K562 (cell line): Measurements from ENCODE around the gene HELZ2. TPM values are rescaled to one million over a fixed set of nuclear protein-coding genes. Genes with fewer than 3 reads are reported as not detected.
"Not testable (repeated sequence)": the region's sequence is repeated elsewhere in the genome, so short reads cannot be mapped to it uniquely, and the experiment has no call there.

Experiments
- ATAC-seq: fragments of 200-7000 bp; cut with Tn5 transposase; 3 replicates; pipeline ENCODE4 v1.9.1; 2020; ENCODE audit warnings: moderate library complexity
- BruUV-seq: library from RNA; stranded (reverse); fragments of 400-500 nt; replicated peaks from 2 replicates; lab custom pipeline; 2021; lab: Mats Ljungman, UMichigan
- CTCF ChIA-PET: fragments of 300-600 bp; formaldehyde crosslinking; extraction: SDS; loops from one replicate; lab custom pipeline; 2021; ENCODE audit warnings: low intra/inter-chr PET ratio; lab: Yijun Ruan, JAX
- POLR2A ChIA-PET: fragments of 300-600, 350-650 bp; sonication (Branson Sonifier 250); formaldehyde crosslinking; extraction: SDS; loops from one replicate; lab custom pipeline; 2021; ENCODE audit warnings: antibody characterized with exemption, inconsistent platforms; lab: Yijun Ruan, JAX
- DNase-seq, 4 experiments: peaks; one replicate each; pipeline versions ENCODE4 v3.0.0 to v3.0.0-alpha.2; 2011 to 2018; ENCODE audit warnings: low spot score in 3 of 4, mixed read lengths in 3 of 4; ENCODE audit errors: extremely low read depth in 1 of 4
- FAIRE-seq: peaks from 2 replicates; lab custom pipeline; 2011; peaks lifted over from hg19 to GRCh38; lab: Jason Lieb, UNC
- H2AFZ ChIP-seq: 2 replicates; pipeline ENCODE4 v1.6.0; 2011; ENCODE audit warnings: low read depth, low read length, control low read depth, inconsistent platforms
- H3K27ac ChIP-seq: fragments of 200-600 bp; 3 replicates; pipeline ENCODE4 v1.8.0; 2011; ENCODE audit warnings: low read depth, mild to moderate bottlenecking, control low read depth, inconsistent platforms, low read length, moderate library complexity, mixed read lengths; ENCODE audit errors: extremely low read depth
- H3K27me3 ChIP-seq, 2 experiments: fragments of 300-600 bp in 1 of 2; 2 replicates in 1 of 2; 3 replicates in 1 of 2; pipeline versions ENCODE4 v1.6.0 to v1.8.0; 2011; ENCODE audit warnings: inconsistent platforms in 2 of 2, low read length in 2 of 2, mild to moderate bottlenecking in 1 of 2, mixed read lengths in 1 of 2, moderate library complexity in 1 of 2; ENCODE audit not compliant: control insufficient read depth in 2 of 2, insufficient read depth in 2 of 2
- H3K36me3 ChIP-seq: fragments of 300-600 bp; 3 replicates; pipeline ENCODE4 v1.8.0; 2011; ENCODE audit warnings: mild to moderate bottlenecking, low read length, inconsistent platforms; ENCODE audit not compliant: control insufficient read depth, insufficient read depth
- H3K4me1 ChIP-seq, 2 experiments: fragments of 200-600 bp in 1 of 2; replicated peaks in 1 of 2; 2 replicates in 1 of 2; 3 replicates in 1 of 2; pipeline versions ENCODE4 v1.5.1 to v1.8.0; 2011; ENCODE audit warnings: inconsistent platforms in 2 of 2, low read length in 2 of 2, mild to moderate bottlenecking in 1 of 2, mixed read lengths in 1 of 2, moderate library complexity in 1 of 2; ENCODE audit not compliant: control insufficient read depth in 2 of 2, insufficient read depth in 2 of 2
- H3K4me2 ChIP-seq: 2 replicates; pipeline ENCODE4 v1.6.1; 2011; ENCODE audit warnings: low read length, control low read depth, inconsistent platforms, mixed read lengths; ENCODE audit not compliant: insufficient read depth
- H3K4me3 ChIP-seq: fragments of 200-600 bp; sonication (generic), shearing (Covaris generic); 2 replicates; pipeline ENCODE4 v1.5.1; 2016; ENCODE audit warnings: control low read depth, inconsistent platforms
- H3K79me2 ChIP-seq: fragments of 200-600 bp; 3 replicates; pipeline ENCODE4 v1.8.0; 2011; ENCODE audit warnings: low read length, inconsistent platforms; ENCODE audit not compliant: control insufficient read depth, insufficient read depth
- H3K9ac ChIP-seq, 2 experiments: 2 replicates each; pipeline versions ENCODE4 v1.6.0 to v1.6.1; 2011; ENCODE audit warnings: low read depth in 2 of 2, low read length in 2 of 2, control low read depth in 1 of 2, inconsistent platforms in 1 of 2, mild to moderate bottlenecking in 1 of 2, mixed read lengths in 1 of 2; ENCODE audit not compliant: insufficient read depth in 1 of 2
- H3K9me1 ChIP-seq: one replicate; pipeline ENCODE4 v1.6.0; 2011; ENCODE audit warnings: inconsistent platforms, mild to moderate bottlenecking, low read length, moderate library complexity; ENCODE audit not compliant: control insufficient read depth, insufficient read depth
- H3K9me3 ChIP-seq: replicated peaks from 2 replicates; pipeline ENCODE4 v1.5.1; 2011; ENCODE audit warnings: low read depth, low read length, inconsistent platforms; ENCODE audit not compliant: control insufficient read depth, insufficient read depth
- H4K20me1 ChIP-seq: replicated peaks from 2 replicates; pipeline ENCODE4 v1.6.1; 2011; ENCODE audit warnings: low read length, inconsistent platforms, mixed read lengths; ENCODE audit not compliant: control insufficient read depth, insufficient read depth
- ATF3 ChIP-seq, 2 experiments: fragments of 450-650 bp in 1 of 2; sonication (generic) in 1 of 2; formaldehyde crosslinking in 1 of 2; IDR thresholded peaks in 1 of 2; conservative IDR thresholded peaks in 1 of 2; 2 replicates each; pipeline versions ENCODE4 v1.6.1 to v1.8.1; 2016 to 2023; ENCODE audit warnings: mild to moderate bottlenecking in 2 of 2, moderate library complexity in 2 of 2, inconsistent platforms in 1 of 2, missing genetic modification reagents in 1 of 2
- CTCF ChIP-seq, 3 experiments: IDR thresholded peaks in 2 of 3; conservative IDR thresholded peaks in 1 of 3; 2 replicates each; pipeline ENCODE4 v1.5.1; 2011 to 2012; ENCODE audit warnings: low read length in 3 of 3, mild to moderate bottlenecking in 3 of 3, control low read depth in 2 of 3, improper control_type of control experiment in 1 of 3, inconsistent platforms in 1 of 3, low read depth in 1 of 3, mixed read lengths in 1 of 3, moderate library complexity in 1 of 3; ENCODE audit not compliant: insufficient read depth in 2 of 3
- NFIC ChIP-seq: fragments of 450-650 bp; IDR thresholded peaks from 2 replicates; pipeline ENCODE4 v1.6.1; 2017; ENCODE audit warnings: mild to moderate bottlenecking, inconsistent platforms
- RAD21 ChIP-seq, 2 experiments: fragments of 250-450 bp in 1 of 2; fragments of 450-650 bp in 1 of 2; sonication (Bioruptor Pico) in 1 of 2; formaldehyde crosslinking in 1 of 2; IDR thresholded peaks in 1 of 2; conservative IDR thresholded peaks in 1 of 2; 2 replicates each; pipeline versions ENCODE4 v1.4.0 to v1.8.0; 2020 to 2022; ENCODE audit warnings: mild to moderate bottlenecking in 2 of 2, moderate library complexity in 1 of 2
- REST ChIP-seq, 2 experiments: fragments of 450-650 bp; formaldehyde crosslinking in 1 of 2; IDR thresholded peaks; 2 replicates each; pipeline versions ENCODE4 v1.4.0 to v1.6.1; 2014 to 2020; ENCODE audit warnings: mild to moderate bottlenecking in 2 of 2, borderline replicate concordance in 1 of 2, low read depth in 1 of 2
- WGBS: fragments of 100-300 bp; shearing (Covaris generic); methylation state at CpG from one replicate; pipeline ENCODE4 v1.1.6; 2016; ENCODE audit warnings: low coverage, mixed read lengths; ENCODE audit not compliant: insufficient coverage; ENCODE audit errors: missing lambda C conversion rate; 5-methylcytosine and 5-hydroxymethylcytosine counted together
- in situ Hi-C: fragments of 300-500 bp; cut with MboI; formaldehyde crosslinking; loops from 4 replicates; pipeline ENCODE4 v1.15.0; 2018; ENCODE audit warnings: inconsistent platforms, mixed read lengths
- intact Hi-C: fragments of 100-400 bp; cut with micrococcal nuclease; formaldehyde crosslinking; loops from 2 replicates; pipeline ENCODE4 v1.14.2; 2022
- polyA plus RNA-seq, 8 experiments: library from polyadenylated mRNA; depleted of rRNA in 4 of 8; stranded (reverse) in 5 of 8; unstranded in 3 of 8; fragments of >200 nt; fragmentation: Nextera tagmentation in 2 of 8; fragmentation: Illumina TruSeq in 1 of 8; extraction: Ambion mirVana in 2 of 8; extraction: Trizol in 1 of 8; gene quantifications; 2 replicates each; pipeline versions ENCODE4 v1.2.1 to v1.2.3, GENCODE V29; 2011 to 2014; ENCODE audit warnings: inconsistent platforms in 1 of 8, missing spikeins in 1 of 8
- total RNA-seq, 7 experiments: library from RNA; depleted of rRNA in 6 of 7; stranded (reverse); fragments of >200 nt in 6 of 7; fragmentation: Illumina TruSeq in 2 of 7; extraction: Trizol in 2 of 7; gene quantifications; 2 replicates each; pipeline versions ENCODE4 v1.2.1 to v1.2.3, GENCODE V29; 2011 to 2021; ENCODE audit warnings: low replicate concordance in 1 of 7

The HELZ2 gene
- total and polyA plus RNA-seq, 9 of the 15 experiments (the other 6 are each of a cell fraction or from before 2014, with no cell fraction given): 0.03 to 7.8 (median 2.9) TPM; not detected in 1

DNA sequence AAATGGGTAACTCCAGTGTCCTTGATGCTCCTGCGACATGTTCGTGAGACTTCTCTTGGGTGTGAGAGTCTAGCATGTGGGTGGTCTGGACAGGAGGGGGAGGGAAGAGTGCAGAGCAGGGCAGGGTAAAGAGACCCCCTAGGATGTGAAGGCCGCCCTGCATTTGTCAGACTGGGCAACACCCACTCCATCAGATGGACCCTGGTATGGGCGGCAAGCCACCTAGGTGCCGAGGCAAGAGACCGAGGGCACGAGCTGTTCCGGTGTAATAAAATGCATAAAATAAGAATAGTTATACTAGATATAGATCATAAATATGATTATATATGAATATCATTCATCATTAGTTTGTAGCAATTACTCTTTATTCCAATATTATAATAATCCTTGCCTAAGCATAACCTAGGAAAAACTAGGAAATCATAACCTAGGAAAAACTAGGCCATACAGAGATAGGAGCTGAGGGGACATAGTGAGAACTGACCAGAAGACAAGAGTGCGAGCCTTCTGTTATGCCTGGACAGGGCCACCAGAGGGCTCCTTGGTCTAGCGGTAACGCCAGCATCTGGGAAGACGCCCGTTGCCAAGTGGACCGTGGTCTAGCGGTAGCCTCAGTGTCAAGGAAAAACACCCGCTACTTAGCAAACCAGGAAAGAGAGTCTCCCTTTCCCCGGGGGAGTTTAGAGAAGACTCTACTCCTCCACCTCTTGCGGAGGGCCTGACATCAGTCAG is 40.0 kb upstream of the HELZ2 start:
- H3K27me3 ChIP-seq; in situ Hi-C loops; intact Hi-C loops; H3K9me3 ChIP-seq; FAIRE-seq; H2AFZ ChIP-seq; BruUV-seq; H3K4me1 ChIP-seq; H4K20me1 ChIP-seq; H3K9me1 ChIP-seq; H3K4me2 ChIP-seq; H3K9ac ChIP-seq; H3K4me3 ChIP-seq; DNase-seq; H3K27ac ChIP-seq; H3K79me2 ChIP-seq; TF ChIP-seq REST (CRISPR knock-in tag; IDR thresholded peaks at IDR 0.05; ENCODE audit: low read depth); ATF3 (CRISPR knock-in tag; conservative IDR thresholded peaks at IDR 0.05): not testable (repeated sequence)
- 78% methylated on average over 13 of the region's 18 CpGs for WGBS
- peaks cover 40% of the 10 kb centered on the region; the same call in 2 of the 3 replicates for H3K36me3 ChIP-seq
- 0 out of 3 replicates have a peak, but pooled peaks have one; percentile 36 for ATAC-seq
- ChIA-PET POLR2A (interaction anchor here (0.9 to 1.2 kb wide), 2 partner anchors 16 to 45 kb away, joined by 3 read pairs; no protein-coding TSS in a partner anchor), CTCF (interaction anchor here (0.7 kb wide), 1 partner anchor 44 kb away, joined by 3 read pairs; no protein-coding TSS in a partner anchor)
- TF ChIP-seq NFIC: 0 out of 2 replicates have a peak, but pooled peaks have one; percentile 9
- TF ChIP-seq RAD21 (CRISPR knock-in tag; conservative IDR thresholded peaks at IDR 0.05 in 1 of 2, IDR thresholded peaks at IDR 0.05 in 1 of 2): peak; percentile 35 to 58; a peak in 3 of 4 replicates
- 0 out of 2 replicates have a peak, but pooled peaks have one; percentile 29 for TF ChIP-seq REST (IDR thresholded peaks at IDR 0.05; ENCODE audit: borderline replicate concordance)
- peak; percentile 25; the same call in 1 of the 2 replicates for TF ChIP-seq ATF3 (IDR thresholded peaks at IDR 0.05)
- TF ChIP-seq CTCF (IDR thresholded peaks at IDR 0.05 in 2 of 3, conservative IDR thresholded peaks at IDR 0.05 in 1 of 3; ENCODE audit: insufficient read depth in 2 of 3, low read depth in 1 of 3, low read length in 3 of 3): peak in 2 of 3 experiments; percentile 21 to 34; a peak in 1 of 6 replicates
